Ishikawa (cell line): ENCODE results near the gene ANO3.
A peak's percentile ranks its signal among the peaks of the same experiment; 100 is the strongest.

Experiments used
- CEBPB ChIP-seq: IDR thresholded peaks from 2 replicates; pipeline ENCODE4 v1.6.1; 2012
- CREB1 ChIP-seq: IDR thresholded peaks from 2 replicates; pipeline ENCODE4 v1.6.1; 2012; ENCODE audit warnings: low read depth
- EGR1 ChIP-seq: IDR thresholded peaks from 2 replicates; pipeline ENCODE4 v1.6.1; 2012
- EP300 ChIP-seq: IDR thresholded peaks from 2 replicates; pipeline ENCODE4 v1.6.1; 2012; ENCODE audit warnings: borderline replicate concordance
- FOXM1 ChIP-seq: IDR thresholded peaks from 2 replicates; pipeline ENCODE4 v1.6.1; 2012; ENCODE audit warnings: low read depth, borderline replicate concordance
- MAX ChIP-seq: IDR thresholded peaks from 2 replicates; pipeline ENCODE4 v1.6.1; 2012
- NFIC ChIP-seq: IDR thresholded peaks from 2 replicates; pipeline ENCODE4 v1.6.1; 2012
- RAD21 ChIP-seq: IDR thresholded peaks from 2 replicates; pipeline ENCODE4 v1.6.1; 2012; ENCODE audit warnings: low read depth
- REST ChIP-seq: IDR thresholded peaks from 2 replicates; pipeline ENCODE4 v1.6.1; 2012; ENCODE audit warnings: low read depth, mild to moderate bottlenecking
- TAF1 ChIP-seq: IDR thresholded peaks from 2 replicates; pipeline ENCODE4 v1.6.1; 2012; ENCODE audit warnings: low read depth, mild to moderate bottlenecking
- TCF12 ChIP-seq: IDR thresholded peaks from 2 replicates; pipeline ENCODE4 v1.6.1; 2012; ENCODE audit warnings: low read depth
- TEAD4 ChIP-seq: IDR thresholded peaks from 2 replicates; pipeline ENCODE4 v1.6.1; 2012
- YY1 ChIP-seq: IDR thresholded peaks from 2 replicates; pipeline ENCODE4 v1.6.1; 2012; ENCODE audit warnings: low read depth
- ZBTB7A ChIP-seq: IDR thresholded peaks from 2 replicates; pipeline ENCODE4 v1.6.1; 2012; ENCODE audit warnings: low read depth
- TF ChIP-seq, protein P1 (sequence below): IDR thresholded peaks from 2 replicates; pipeline ENCODE4 v1.6.1; 2012

ANO3 gene

GRCh38 chr11:26510756-26511155 is 178.8 kb downstream of the ANO3 start:
- no peak for TF ChIP-seq RAD21
- no peak for TF ChIP-seq NFIC
- TF ChIP-seq EGR1, result no peak
- TF ChIP-seq ZBTB7A, result no peak
- no peak for TF ChIP-seq REST
- TF ChIP-seq CREB1, result no peak
- TF ChIP-seq TEAD4, result no peak
- no peak for TF ChIP-seq CEBPB
- TF ChIP-seq EP300, result no peak
- TF ChIP-seq, protein P1, sequence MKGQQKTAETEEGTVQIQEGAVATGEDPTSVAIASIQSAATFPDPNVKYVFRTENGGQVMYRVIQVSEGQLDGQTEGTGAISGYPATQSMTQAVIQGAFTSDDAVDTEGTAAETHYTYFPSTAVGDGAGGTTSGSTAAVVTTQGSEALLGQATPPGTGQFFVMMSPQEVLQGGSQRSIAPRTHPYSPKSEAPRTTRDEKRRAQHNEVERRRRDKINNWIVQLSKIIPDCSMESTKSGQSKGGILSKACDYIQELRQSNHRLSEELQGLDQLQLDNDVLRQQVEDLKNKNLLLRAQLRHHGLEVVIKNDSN, result no peak
- TF ChIP-seq TCF12, result no peak
- no peak for TF ChIP-seq TAF1
- TF ChIP-seq YY1, result no peak
- no peak for TF ChIP-seq FOXM1
- no peak for TF ChIP-seq MAX

- TF ChIP-seq RAD21, result no peak
These were observed 180.3 kb downstream of the ANO3 start for GRCh38 chr11:26512196-26512595.

DNA sequence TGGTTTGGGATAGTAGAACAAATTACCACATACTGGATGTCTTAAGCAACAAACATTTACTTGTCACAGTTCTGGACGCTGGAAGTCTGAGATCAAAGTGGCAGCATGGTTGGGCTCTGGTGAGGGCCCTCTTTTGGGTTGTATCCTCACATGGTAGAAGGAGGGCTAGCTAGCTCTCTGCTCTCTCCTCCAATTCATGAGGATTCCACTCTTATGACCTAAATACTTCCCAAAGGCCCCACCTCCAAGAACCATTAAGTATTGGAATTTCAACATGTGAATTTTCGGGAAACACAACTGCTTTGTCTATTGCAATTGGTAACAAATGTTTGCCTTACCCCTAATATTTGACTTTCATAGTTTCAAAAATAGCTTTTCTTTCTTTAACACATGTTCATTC is 187.5 kb downstream of the ANO3 start:
- TF ChIP-seq TAF1, result no peak
- no peak for TF ChIP-seq YY1
- TF ChIP-seq REST, result no peak
- TF ChIP-seq RAD21, result no peak
- TF ChIP-seq, protein P1, result no peak

DNA sequence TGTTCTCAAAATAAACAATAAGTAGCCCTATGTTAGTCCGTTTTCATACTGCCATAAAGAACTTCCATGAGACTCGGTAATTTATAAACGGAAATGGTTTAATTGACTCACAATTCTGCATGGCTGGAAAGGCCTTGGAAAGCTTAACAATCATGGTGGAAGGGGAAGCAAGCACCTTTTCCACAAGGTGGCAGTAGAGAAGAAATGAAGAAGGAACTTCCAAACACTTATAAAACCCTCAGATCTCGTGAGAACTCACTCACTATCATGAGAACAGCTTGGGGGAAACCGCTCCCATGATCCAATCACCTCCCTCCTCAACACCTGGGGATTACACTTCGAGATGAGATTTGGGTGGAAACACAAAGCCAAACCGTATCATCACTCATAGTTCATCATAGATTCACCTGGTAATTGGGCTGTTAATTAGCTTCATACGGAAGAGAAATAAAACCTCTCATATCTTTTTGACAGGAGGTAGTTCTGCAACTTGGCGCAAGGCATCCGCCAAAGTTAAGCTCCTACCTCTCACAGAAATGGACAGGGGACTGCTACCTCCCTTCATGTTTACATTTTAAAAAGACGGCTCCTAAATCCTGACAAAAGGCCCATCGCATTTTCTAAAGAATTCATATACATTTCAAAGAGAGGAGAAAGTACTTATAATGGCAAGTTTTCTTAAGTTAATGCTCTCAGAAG is 191.1 kb downstream of the ANO3 start:
- TF ChIP-seq EP300 (no peak), RAD21 (peak; percentile 45; the same call in 1 of the 2 replicates), TEAD4 (no peak), CREB1 (no peak), EGR1 (no peak), FOXM1 (no peak)
- TF ChIP-seq, protein P1, result no peak

DNA sequence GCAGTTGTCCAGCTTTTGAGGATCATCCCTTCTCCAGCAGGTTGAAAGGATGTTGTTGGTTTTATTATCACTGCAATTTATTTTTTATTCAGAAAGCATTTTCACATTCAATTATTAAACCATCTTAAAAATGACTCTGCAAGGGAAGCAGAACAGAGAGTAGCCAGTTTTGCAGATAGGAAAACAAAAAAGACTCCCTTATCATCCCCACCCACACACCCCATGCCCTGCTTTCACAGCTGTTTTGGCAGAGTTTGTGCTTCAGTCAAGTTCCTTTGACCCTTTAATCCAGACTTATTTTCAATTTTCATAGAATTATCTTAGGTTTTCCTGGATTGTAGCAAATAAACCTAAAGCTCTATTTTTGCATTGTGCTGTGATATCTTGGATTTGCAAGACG is 195.8 kb downstream of the ANO3 start:
- TF ChIP-seq YY1 (no peak), CREB1 (no peak), TCF12 (no peak), FOXM1 (no peak), RAD21 (no peak), REST (no peak), EP300 (no peak), TEAD4 (no peak), TAF1 (no peak), NFIC (no peak), CEBPB (no peak), ZBTB7A (no peak), MAX (no peak), EGR1 (no peak)
- TF ChIP-seq, protein P1, result no peak
